Common myeloid progenitor, CD34-positive (primary cell): ENCODE data around the gene CFAP61.

Experiments
- CTCF ChIA-PET: fragments of 350-600 bp; sonication (Branson Sonifier 250); formaldehyde crosslinking; loops from one replicate; lab custom pipeline; 2021; ENCODE audit warnings: antibody characterized with exemption; lab: Charles Lee
- POLR2A ChIA-PET: fragments of 350-600 bp; sonication (Branson Sonifier 250); formaldehyde crosslinking; loops from one replicate; lab custom pipeline; 2021; ENCODE audit warnings: antibody characterized with exemption; lab: Charles Lee
- DNase-seq, 3 donors: peaks; one replicate each; pipeline versions ENCODE4 v3.0.0 to v3.0.0-alpha.2; 2013
- H3K27ac ChIP-seq, 2 experiments: 1 replicate in 1 of 2; 2 replicates in 1 of 2; pipeline ENCODE4 v1.7.0; 2013; ENCODE audit warnings: inconsistent platforms in 2 of 2, low read length in 2 of 2, mild to moderate bottlenecking in 2 of 2, low read depth in 1 of 2, moderate library complexity in 1 of 2; ENCODE audit not compliant: severe bottlenecking in 2 of 2, insufficient read depth in 1 of 2, poor library complexity in 1 of 2
- H3K27me3 ChIP-seq, 5 experiments: replicated peaks in 2 of 5; 1 replicate in 3 of 5; 2 replicates in 2 of 5; pipeline versions ENCODE4 v1.6.1 to v1.7.0; 2013; ENCODE audit warnings: low read length in 4 of 5, mild to moderate bottlenecking in 2 of 5, moderate library complexity in 2 of 5, inconsistent platforms in 1 of 5; ENCODE audit not compliant: insufficient read depth in 5 of 5, control insufficient read depth in 4 of 5
- H3K36me3 ChIP-seq, 4 experiments: 1 replicate in 2 of 4; 2 replicates in 2 of 4; pipeline versions ENCODE4 v1.6.1 to v1.7.0; 2013; ENCODE audit warnings: low read length in 3 of 4, control low read depth in 1 of 4, mild to moderate bottlenecking in 1 of 4; ENCODE audit not compliant: control insufficient read depth in 4 of 4, insufficient read depth in 4 of 4
- H3K4me1 ChIP-seq, 4 experiments: 1 replicate in 3 of 4; 2 replicates in 1 of 4; pipeline versions ENCODE4 v1.6.1 to v1.7.1; 2013; ENCODE audit warnings: low read length in 3 of 4, mild to moderate bottlenecking in 3 of 4, control low read depth in 1 of 4, inconsistent platforms in 1 of 4, moderate library complexity in 1 of 4; ENCODE audit not compliant: control insufficient read depth in 4 of 4, insufficient read depth in 4 of 4; ENCODE audit errors: control extremely low read depth in 1 of 4
- H3K4me3 ChIP-seq, 7 experiments: 1 replicate in 4 of 7; 2 replicates in 3 of 7; pipeline versions ENCODE4 v1.5.1 to v1.7.0; 2013; ENCODE audit warnings: mild to moderate bottlenecking in 7 of 7, low read length in 6 of 7, moderate library complexity in 6 of 7, inconsistent platforms in 2 of 7, low read depth in 2 of 7, control low read depth in 1 of 7; ENCODE audit not compliant: insufficient read depth in 4 of 7, control insufficient read depth in 1 of 7; ENCODE audit errors: extremely low read depth in 1 of 7
- H3K9me3 ChIP-seq, 5 experiments: 1 replicate in 4 of 5; 2 replicates in 1 of 5; pipeline versions ENCODE4 v1.6.1 to v1.7.1; 2013; ENCODE audit warnings: low read length in 4 of 5, mild to moderate bottlenecking in 2 of 5, inconsistent platforms in 1 of 5, low read depth in 1 of 5, moderate library complexity in 1 of 5; ENCODE audit not compliant: control insufficient read depth in 4 of 5, insufficient read depth in 2 of 5; ENCODE audit errors: control extremely low read depth in 1 of 5
- WGBS: methylation state at CpG from one replicate; pipeline ENCODE4 v1.1.5; 2013; ENCODE audit not compliant: insufficient coverage; 5-methylcytosine and 5-hydroxymethylcytosine counted together

Gene CFAP61

DNA sequence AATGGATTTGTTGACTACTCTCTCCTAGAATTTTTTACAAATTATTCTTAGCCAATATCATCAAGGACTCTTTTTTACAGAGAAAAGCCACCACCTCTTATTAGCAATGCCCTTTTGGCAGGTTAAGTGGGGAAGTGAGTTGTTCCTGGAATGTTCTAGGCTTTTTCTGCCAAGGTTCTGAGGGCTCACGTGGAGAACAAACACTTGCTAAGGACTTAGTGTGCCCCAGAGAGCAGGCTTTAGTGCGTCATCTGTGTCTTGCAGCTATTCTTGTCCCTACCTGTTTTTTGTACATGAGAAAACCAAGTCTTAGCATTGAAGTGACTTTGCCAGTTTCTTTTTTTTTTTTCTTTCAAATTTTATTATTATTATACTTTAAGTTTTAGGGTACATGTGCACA is 33.5 kb downstream of the CFAP61 start:
- H3K36me3 ChIP-seq: no peaks in the 10 kb centered on the region
- H3K9me3 ChIP-seq: no peaks in the 10 kb centered on the region
- 92% methylated on average over 2 of the region's 2 CpGs for WGBS
- no peak overlapping the region for H3K27ac ChIP-seq
- H3K4me1 ChIP-seq: peaks cover 0 to 4% (median 0%) of the 10 kb centered on the region in 4 experiments
- H3K4me3 ChIP-seq: no peak overlapping the region
- ChIA-PET POLR2A (no interaction called here), CTCF (interaction anchor here (0.7 to 3.4 kb wide), 3 partner anchors 152 to 1945 kb away, joined by 3 to 24 read pairs (median 4); no protein-coding TSS in a partner anchor)
- H3K27me3 ChIP-seq: peaks cover 0 to 8% (median 0%) of the 10 kb centered on the region in 5 experiments
- DNase-seq: no peak

DNA sequence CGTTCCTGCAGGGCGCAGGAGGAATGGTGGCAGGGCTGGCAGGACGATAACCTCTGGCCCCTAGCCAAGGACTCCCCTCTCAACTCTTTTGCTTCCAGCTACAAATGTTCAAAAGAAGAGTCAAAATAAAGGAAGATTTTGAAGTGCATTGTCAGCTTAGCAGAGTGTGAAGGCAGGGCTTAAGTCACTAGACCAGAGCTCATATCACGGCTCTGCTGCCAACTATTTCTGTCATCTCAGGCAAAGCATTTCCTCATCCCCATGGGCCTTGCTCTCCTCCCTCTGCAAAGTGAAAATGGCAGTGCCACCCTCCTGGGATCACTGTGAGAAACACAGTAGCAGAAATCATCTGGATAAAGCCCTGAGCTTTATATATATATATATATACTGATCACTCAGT is 36.7 kb downstream of the CFAP61 start:
- Histone ChIP-seq H3K27me3 (peaks cover 0 to 5% (median 0%) of the 10 kb centered on the region in 5 experiments), H3K4me1 (peaks cover 0 to 3% (median 0%) of the 10 kb centered on the region in 4 experiments), H3K36me3 (no peaks in the 10 kb centered on the region), H3K27ac (no peak overlapping the region), H3K4me3 (no peak overlapping the region), H3K9me3 (no peaks in the 10 kb centered on the region)
- ChIA-PET POLR2A (no interaction called here), CTCF (no interaction called here)
- DNase-seq: no peak
- 100% methylated on average over 1 of the region's 4 CpGs for WGBS

DNA sequence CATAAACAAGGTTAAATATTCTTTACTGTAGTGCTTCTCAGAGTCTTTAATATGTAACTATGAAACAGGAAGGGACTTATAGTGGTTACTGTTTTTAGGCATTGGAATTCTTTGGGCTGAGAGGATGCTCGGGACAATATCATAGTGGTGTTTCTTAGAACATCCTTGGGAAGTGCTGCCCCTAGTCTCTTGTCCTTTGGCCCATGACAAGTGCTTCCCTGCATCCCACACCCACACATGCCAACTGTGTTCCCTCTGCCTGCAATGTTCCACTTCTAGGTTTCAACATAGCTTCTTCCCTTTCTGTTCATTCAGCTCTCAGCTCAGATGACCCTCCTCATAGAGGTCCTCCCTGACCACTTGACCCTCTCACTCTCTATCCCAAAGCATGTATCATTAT is 37.6 kb downstream of the CFAP61 start:
- H3K36me3 ChIP-seq: no peaks in the 10 kb centered on the region
- no CpG with 5 or more reads among the region's 1 CpG for WGBS
- no peak for DNase-seq
- CTCF ChIA-PET: no interaction called here
- H3K27me3 ChIP-seq: peaks cover 0 to 5% (median 0%) of the 10 kb centered on the region in 5 experiments
- POLR2A ChIA-PET: no interaction called here
- no peak overlapping the region for H3K27ac ChIP-seq
- no peaks in the 10 kb centered on the region for H3K9me3 ChIP-seq
- no peak overlapping the region for H3K4me3 ChIP-seq
- no peaks in the 10 kb centered on the region for H3K4me1 ChIP-seq

DNA sequence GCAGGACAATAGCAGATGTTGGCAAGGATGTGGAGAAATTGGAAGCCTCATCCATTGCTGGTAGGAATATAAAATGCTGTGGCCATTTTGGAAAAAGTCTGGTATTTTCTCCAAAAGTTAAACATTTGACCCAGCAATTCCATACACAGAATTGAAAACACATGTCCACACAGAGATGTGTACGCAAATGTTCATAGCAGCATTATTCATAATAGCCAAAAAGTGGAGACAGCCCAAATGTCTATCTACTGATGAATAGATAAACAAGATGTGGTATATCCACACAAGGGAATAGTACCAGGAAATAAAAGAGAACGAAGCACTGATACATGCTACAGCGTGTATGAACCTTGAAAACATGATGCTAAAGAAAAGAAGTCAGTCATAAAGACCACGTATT is 40.5 kb downstream of the CFAP61 start:
- no peak for DNase-seq
- no peaks in the 10 kb centered on the region for H3K9me3 ChIP-seq
- H3K4me1 ChIP-seq: no peaks in the 10 kb centered on the region
- H3K27ac ChIP-seq: no peak overlapping the region
- WGBS: 95% methylated on average over 3 of the region's 4 CpGs
- ChIA-PET POLR2A (no interaction called here), CTCF (no interaction called here)
- H3K36me3 ChIP-seq: no peaks in the 10 kb centered on the region
- H3K27me3 ChIP-seq: peaks cover 0 to 5% (median 0%) of the 10 kb centered on the region in 5 experiments
- no peak overlapping the region for H3K4me3 ChIP-seq

DNA sequence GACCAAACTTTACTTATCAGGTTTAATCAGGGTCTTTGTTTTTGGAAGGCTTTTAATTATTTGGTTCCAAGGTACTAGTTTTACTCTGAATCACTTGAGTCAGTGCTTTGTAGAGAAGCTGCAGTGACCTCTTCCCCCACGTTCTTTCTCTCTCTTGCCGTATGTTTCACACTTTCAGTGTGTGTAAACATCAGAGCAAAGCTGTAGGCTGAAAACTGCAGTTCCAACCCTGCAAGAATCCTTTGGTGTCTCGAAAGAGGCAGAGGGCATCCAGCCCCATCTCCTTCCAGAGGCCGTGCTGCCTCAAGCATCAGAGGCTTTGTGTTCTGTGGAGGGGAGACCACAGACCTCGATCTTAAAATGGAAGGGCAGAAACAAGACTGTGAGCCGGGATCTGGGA is 42.1 kb downstream of the CFAP61 start:
- H3K4me1 ChIP-seq: no peaks in the 10 kb centered on the region
- peaks cover 0 to 2% (median 0%) of the 10 kb centered on the region in 5 experiments for H3K27me3 ChIP-seq
- no peak overlapping the region for H3K4me3 ChIP-seq
- 98% methylated on average over 6 of the region's 6 CpGs for WGBS
- no peak overlapping the region for H3K27ac ChIP-seq
- POLR2A ChIA-PET: no interaction called here
- CTCF ChIA-PET: no interaction called here
- no peak for DNase-seq
- H3K36me3 ChIP-seq: no peaks in the 10 kb centered on the region
- no peaks in the 10 kb centered on the region for H3K9me3 ChIP-seq

DNA sequence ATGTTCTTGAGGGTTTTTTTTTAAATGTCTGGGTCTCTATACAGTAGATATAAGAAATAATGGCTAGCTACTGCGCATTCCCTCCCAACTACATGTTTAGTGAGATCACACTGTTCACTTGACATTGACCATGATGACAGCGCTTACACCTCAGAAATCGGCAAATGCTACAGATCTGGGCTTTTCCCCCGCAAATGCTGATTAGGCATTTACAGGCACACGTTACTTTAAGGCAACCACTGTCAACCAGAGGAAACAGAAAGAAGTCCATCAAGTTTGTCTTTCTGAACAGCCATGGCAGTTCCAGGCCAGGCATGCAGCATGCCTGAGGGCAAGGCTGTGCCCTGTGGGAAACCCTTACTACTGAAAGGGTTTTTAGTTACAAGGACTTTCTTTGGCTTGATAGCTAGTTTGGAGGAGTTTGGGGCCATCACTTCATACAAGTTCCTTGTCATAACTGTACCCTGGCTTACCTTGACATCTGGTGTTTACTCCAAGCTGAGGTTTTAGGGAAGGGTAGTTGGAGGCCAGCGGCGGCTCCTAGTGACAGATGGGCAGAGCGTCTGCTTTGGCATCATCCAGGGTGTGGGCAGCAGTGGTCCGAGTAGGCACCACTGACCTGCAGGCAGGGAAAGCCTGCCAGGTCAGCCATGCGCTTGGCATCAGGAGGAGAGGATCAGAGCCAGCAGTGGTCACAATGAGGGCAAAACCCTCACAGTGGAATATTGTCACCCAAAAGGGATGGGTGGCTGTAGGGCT is 43.0 kb downstream of the CFAP61 start:
- no peaks in the 10 kb centered on the region for H3K4me1 ChIP-seq
- ChIA-PET POLR2A (no interaction called here), CTCF (no interaction called here)
- no peak for DNase-seq
- no peaks in the 10 kb centered on the region for H3K36me3 ChIP-seq
- H3K27ac ChIP-seq: no peak overlapping the region
- 96% methylated on average over 9 of the region's 10 CpGs for WGBS
- H3K27me3 ChIP-seq: peaks cover 0 to 3% (median 0%) of the 10 kb centered on the region in 5 experiments
- H3K4me3 ChIP-seq: no peak overlapping the region
- no peaks in the 10 kb centered on the region for H3K9me3 ChIP-seq

DNA sequence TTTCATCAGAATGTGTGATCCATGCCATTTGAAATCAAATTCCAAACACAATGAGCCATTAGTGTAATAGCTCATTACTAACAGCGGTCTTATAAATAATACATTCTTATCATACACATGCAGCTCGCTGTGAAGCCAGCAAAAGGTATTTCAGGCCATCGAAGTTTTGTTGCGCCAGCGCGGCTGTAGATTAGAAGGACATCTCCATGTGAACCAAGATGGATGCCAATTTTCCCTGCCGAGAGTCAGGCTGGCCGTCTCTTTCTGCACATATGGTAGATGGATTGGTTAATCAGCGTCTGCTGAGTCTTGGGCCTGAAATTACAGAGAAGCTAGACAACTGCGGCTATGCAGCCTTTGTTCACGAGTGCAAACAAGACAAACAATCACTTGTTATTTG is 44.1 kb downstream of the CFAP61 start:
- Histone ChIP-seq H3K36me3 (no peaks in the 10 kb centered on the region), H3K27me3 (peaks cover 0 to 3% (median 0%) of the 10 kb centered on the region in 5 experiments), H3K27ac (no peak overlapping the region), H3K4me1 (no peaks in the 10 kb centered on the region), H3K9me3 (no peaks in the 10 kb centered on the region), H3K4me3 (no peak overlapping the region)
- ChIA-PET POLR2A (no interaction called here), CTCF (no interaction called here)
- no peak for DNase-seq
- WGBS: 100% methylated on average over 11 of the region's 11 CpGs
